ENCODE data around the gene CDC20.

- TF ChIP-seq CTCF (IDR thresholded peaks at IDR 0.05) (no peak), REST (IDR thresholded peaks at IDR 0.05; ENCODE audit: insufficient read depth in 1 of 2, low read depth in 2 of 2, low read length in 1 of 2) (no peak), SIN3A (IDR thresholded peaks at IDR 0.05; ENCODE audit: borderline replicate concordance, insufficient read depth, low read depth, low read length) (no peak), POLR2AphosphoS5 (IDR thresholded peaks at IDR 0.05; ENCODE audit: low read depth, low read length) (no peak), TCF7L2 (IDR thresholded peaks at IDR 0.05; ENCODE audit: low read depth, low read length) (no peak)
These were observed 1.5 kb upstream of the CDC20 start for GRCh38 chr1:43357251-43357650.

Measured in Panc1 (cell line).